ENCODE measurements around the gene PMP22. TPM values are rescaled to one million over a fixed set of nuclear protein-coding genes. Genes with fewer than 3 reads are reported as not detected.

The PMP22 gene
- total and polyA plus RNA-seq, 2 of the 13 experiments (the other 11 are each of a cell fraction or from before 2014, with no cell fraction given), result 5.7 to 6.2 TPM

GRCh38 chr17:15281909-15282308, 16.8 kb upstream of the PMP22 start:
- FAIRE-seq, result no peak
- intact Hi-C loops (cut with micrococcal nuclease; ENCODE audit: unreplicated experiment), result no loop called here
- no peak overlapping the region for H2AFZ ChIP-seq (ENCODE audit: low read length)
- H3K4me2 ChIP-seq (ENCODE audit: low read depth, low read length), result no peak overlapping the region
- H3K27me3 ChIP-seq (ENCODE audit: control insufficient read depth in 1 of 2, insufficient read depth in 2 of 2, low read length in 2 of 2), result peaks cover 2 to 3% of the 10 kb centered on the region in 2 experiments; a peak in 1 of 5 replicates
- in situ Hi-C loops (cut with HindIII; ENCODE audit: extremely low pct_ligation_motif_present, low pct_unique_long_range_greater_than_20kb), result loop anchor here (10.0 kb wide), 1 partner anchor 63 kb away; the partner anchor contains the start of gene TEKT3
- ATAC-seq, result no peak
- BruUV-seq (replicated peaks), result no TSS peak
- no peak overlapping the region for H3K9ac ChIP-seq (ENCODE audit: insufficient read depth, low read depth, low read length)
- H3K27ac ChIP-seq (ENCODE audit: extremely low read length, insufficient read depth, low read length), result no peak overlapping the region
- no peaks in the 10 kb centered on the region for H4K20me1 ChIP-seq (ENCODE audit: insufficient read depth, low read length)
- WGBS (ENCODE audit: low lambda C conversion rate), result 74% methylated on average over 3 of the region's 3 CpGs
- ChIA-PET CTCF (ENCODE audit: low intra/inter-chr PET ratio, low total read pairs) (no interaction called here), POLR2A (no interaction called here)
- no peaks in the 10 kb centered on the region for H3K4me1 ChIP-seq (ENCODE audit: insufficient read depth, low read length)
- no peaks in the 10 kb centered on the region for H3K79me2 ChIP-seq (ENCODE audit: insufficient read depth, low read length)
- H3K9me3 ChIP-seq (ENCODE audit: low read length), result no peaks in the 10 kb centered on the region
- no peak for DNase-seq (ENCODE audit: low spot score)
- TF ChIP-seq NR1H2 (CRISPR knock-in tag; IDR thresholded peaks at IDR 0.05; ENCODE audit: borderline replicate concordance, low read depth) (no peak), RARG (CRISPR knock-in tag; IDR thresholded peaks at IDR 0.05; ENCODE audit: low read depth) (no peak), ZNF572 (CRISPR knock-in tag; IDR thresholded peaks at IDR 0.05) (no peak), ZNF570 (CRISPR knock-in tag; IDR thresholded peaks at IDR 0.05; ENCODE audit: borderline replicate concordance) (no peak), HES4 (CRISPR knock-in tag; IDR thresholded peaks at IDR 0.05; ENCODE audit: borderline replicate concordance) (no peak), ZSCAN31 (CRISPR knock-in tag; IDR thresholded peaks at IDR 0.05; ENCODE audit: low read depth) (no peak), HIC2 (CRISPR knock-in tag; IDR thresholded peaks at IDR 0.05; ENCODE audit: low read depth) (no peak), HNF4A (CRISPR knock-in tag; IDR thresholded peaks at IDR 0.05) (peak; percentile 23; the same call in 1 of the 2 replicates), ZNF501 (CRISPR knock-in tag; IDR thresholded peaks at IDR 0.05) (no peak), KAT7 (CRISPR knock-in tag; IDR thresholded peaks at IDR 0.05; ENCODE audit: borderline replicate concordance) (no peak), ZNF615 (CRISPR knock-in tag; IDR thresholded peaks at IDR 0.05; ENCODE audit: borderline replicate concordance) (no peak), ZC3H4 (CRISPR knock-in tag; IDR thresholded peaks at IDR 0.05; ENCODE audit: borderline replicate concordance) (no peak), ZNF644 (CRISPR knock-in tag; IDR thresholded peaks at IDR 0.05; ENCODE audit: low read depth) (peak; percentile 56; the same call in 1 of the 2 replicates), ZNF674 (CRISPR knock-in tag; IDR thresholded peaks at IDR 0.05; ENCODE audit: low read depth) (no peak), ZNF44 (CRISPR knock-in tag; IDR thresholded peaks at IDR 0.05) (no peak), GATA4 (IDR thresholded peaks at IDR 0.05; ENCODE audit: borderline replicate concordance, low read depth) (no peak), CEBPG (CRISPR knock-in tag; IDR thresholded peaks at IDR 0.05) (0 out of 2 replicates have a peak, but pooled peaks have one; percentile 27), HNRNPLL (IDR thresholded peaks at IDR 0.05; ENCODE audit: low read depth, low read length, poor library complexity, severe bottlenecking) (no peak), CEBPB (IDR thresholded peaks at IDR 0.05; ENCODE audit: borderline replicate concordance, low read depth, low read length) (peak; percentile 76)
- no peak overlapping the region for H3K4me3 ChIP-seq (replicated peaks in 1 of 3; ENCODE audit: insufficient read depth in 1 of 3, low read depth in 2 of 3, low read length in 3 of 3)
- H3K36me3 ChIP-seq (replicated peaks in 1 of 2; ENCODE audit: control insufficient read depth in 1 of 2, insufficient read depth in 2 of 2, low read length in 2 of 2), result no peaks in the 10 kb centered on the region

Data from HepG2 (cell line).